ENCODE data around the gene ADAMTS7.
"Not testable (repeated sequence)": the region's sequence is repeated elsewhere in the genome, so short reads cannot be mapped to it uniquely, and the experiment has no call there.

ADAMTS7 gene

GRCh38 chr15:78828920-78829319 is 17.7 kb upstream of the ADAMTS7 start:
- no peak for DNase-seq

GRCh38 chr15:78822514-78822913 is 11.2 kb upstream of the ADAMTS7 start:
- DNase-seq, result no peak

GRCh38 chr15:78811825-78812183 is 540 bp upstream of the ADAMTS7 start:
- no peak for DNase-seq

DNA sequence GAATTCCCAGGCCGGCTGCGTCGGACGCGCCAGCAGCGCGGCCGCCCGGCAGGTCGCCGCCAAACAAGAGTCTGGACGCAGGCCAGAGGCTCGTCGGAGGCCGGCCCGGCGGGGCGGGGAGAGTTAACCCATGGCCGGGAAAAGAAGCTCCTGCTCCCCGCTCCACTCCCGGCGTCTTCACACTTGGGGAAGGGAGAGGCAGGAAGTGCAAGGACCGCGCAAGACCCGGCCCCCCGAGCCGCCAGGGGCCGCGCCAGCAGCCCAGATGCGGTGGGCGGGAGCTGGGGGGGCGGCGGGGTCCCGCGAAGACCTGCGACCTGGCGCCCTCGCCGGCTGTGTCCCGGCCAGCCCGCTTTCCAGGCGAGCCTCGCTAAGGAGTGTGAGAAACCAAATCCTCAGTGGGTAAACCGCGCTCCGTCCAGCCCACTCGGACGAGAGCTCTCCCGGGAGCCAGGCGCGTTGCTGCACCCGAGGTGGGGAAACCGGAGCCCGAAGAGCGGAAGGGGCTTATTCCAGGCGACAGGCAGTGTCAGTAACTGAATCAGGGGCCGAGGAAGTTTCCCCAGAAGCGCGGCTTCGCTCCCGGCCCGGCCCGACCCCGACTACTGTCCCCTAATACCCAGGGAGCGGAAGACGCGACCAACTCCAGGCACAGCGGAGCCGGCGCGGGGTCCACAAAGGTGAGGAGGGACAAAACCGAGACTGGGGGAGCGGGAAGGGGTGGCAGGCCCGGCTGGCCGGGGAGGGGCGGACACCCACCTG is 721 bp downstream of the ADAMTS7 start:
- DNase-seq, result no peak

- no peak for DNase-seq
Measured at GRCh38 chr15:78810003-78810361, 1.3 kb downstream of the ADAMTS7 start.

DNA sequence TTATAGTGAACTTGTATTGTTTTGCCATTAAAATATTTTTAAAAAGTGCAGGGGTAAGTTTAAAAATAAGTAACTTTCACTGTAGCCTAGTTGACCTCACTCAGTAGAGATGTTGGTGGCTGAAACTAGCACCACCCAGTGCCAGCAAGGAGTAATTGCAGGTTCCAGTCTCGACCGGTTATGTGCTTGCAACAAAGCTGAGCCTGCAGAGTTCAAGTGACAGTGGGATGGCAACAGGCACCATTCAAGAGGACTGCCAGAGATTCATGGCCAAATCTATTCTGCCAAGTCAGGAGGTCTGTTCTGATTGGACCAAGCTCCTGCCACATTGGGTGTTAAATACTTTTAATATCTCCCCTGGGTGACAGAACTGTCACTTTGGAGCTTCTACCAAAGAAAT is 2.7 kb downstream of the ADAMTS7 start:
- no peak for DNase-seq

DNA sequence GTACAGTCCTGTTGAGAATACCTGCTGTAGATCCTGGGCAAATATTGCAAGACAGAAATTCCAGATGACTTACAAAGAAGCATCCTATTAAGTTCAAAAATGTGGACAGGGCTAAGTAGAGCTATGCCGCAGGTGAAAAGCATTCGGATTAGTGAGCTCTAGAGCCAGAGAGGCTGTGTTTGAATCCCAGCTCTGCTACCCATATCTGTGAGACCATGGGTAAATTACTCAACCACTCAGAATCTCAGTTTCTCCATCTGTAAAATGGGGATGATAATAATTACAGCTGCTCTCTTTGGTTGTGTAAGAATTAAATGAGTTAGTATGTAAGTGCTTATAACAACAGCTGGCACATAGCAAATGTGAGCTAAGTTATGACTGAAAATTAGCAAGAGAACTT is 3.9 kb downstream of the ADAMTS7 start:
- DNase-seq, result no peak

DNA sequence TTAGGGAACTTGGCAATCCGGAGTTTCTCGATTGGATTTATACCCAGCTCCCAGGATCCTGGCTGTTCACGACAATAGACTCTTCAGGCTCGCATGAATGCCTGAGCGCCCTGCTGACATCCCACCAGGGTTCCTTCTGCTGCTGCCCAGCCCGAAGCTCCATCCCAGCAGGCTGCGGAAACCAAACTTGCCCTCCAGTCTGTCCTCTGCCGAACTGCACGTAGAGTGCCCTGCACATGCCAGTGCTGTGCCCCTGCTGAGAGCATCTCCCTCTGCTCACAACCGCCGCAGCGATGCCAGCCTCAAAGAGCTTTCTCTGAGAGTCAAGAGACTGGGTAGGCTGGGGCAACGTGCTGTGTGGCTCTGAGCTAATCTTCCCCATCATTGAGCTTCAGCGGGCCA is 6.9 kb downstream of the ADAMTS7 start:
- no peak for DNase-seq

DNA sequence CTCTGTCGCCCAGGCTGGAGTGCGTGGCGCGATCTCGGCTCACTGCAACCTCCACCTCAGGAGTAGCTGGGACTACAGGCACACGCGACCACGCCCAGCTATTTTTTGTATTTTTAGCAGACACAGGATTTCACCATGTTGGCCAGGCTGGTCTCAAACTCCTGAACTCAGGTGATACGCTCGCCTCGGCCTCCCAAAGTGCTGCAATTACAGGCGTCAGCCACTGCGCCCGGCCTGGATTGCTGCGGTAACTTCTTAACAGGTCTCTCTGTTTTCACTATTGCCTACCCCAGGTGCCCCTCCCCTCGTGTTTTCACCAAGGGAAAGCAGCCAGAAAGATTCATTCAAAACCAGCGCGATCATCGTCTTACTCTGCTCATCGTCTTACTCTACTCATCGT is 10.5 kb downstream of the ADAMTS7 start:
- no peak for DNase-seq

DNA sequence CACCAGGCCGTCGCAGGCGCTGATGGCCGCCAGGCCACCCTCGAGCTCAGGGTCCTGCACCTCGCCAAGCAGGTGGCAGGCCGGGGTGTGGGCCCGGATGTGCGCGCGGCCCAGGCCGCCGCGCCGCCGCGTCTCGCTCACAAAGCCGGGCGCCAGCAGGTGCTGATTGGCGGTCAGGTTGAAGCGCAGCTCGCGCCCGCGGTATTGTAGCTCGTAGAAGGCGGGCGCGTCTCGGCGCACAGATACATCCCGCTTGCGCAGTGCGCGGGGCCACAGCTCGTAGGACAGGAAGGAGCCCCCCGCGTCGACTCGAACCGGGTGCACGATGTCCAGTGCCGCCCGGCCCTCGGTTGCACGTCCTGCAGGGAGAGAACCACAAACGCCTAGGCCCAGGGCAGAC is 11.1 kb downstream of the ADAMTS7 start:
- DNase-seq, result no peak

GRCh38 chr15:78799102-78799501 is 12.2 kb downstream of the ADAMTS7 start:
- not testable (repeated sequence) for DNase-seq

- not testable (repeated sequence) for DNase-seq
Measured at GRCh38 chr15:78798355-78798754, 12.9 kb downstream of the ADAMTS7 start.

- DNase-seq, result no peak
Measured at GRCh38 chr15:78797951-78798350, 13.3 kb downstream of the ADAMTS7 start.

DNA sequence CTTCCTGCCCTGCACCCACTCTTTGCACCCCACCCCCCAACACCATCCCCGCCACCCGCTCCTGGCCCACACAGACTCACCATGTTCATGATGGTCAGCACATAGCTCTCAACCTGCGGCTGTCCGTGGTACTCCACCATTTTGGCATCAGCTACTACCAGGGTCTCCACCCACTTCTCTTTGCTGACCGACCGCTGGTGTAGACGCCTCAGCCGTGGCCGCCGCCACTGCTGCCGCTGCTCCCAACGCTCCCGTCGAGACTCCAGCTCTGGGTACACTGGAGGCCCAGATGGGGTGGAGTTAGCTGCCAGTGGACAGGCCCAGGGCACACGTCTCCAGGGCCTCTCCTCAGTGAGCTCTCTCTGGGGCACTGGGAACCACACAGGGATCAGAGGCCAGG is 14.8 kb downstream of the ADAMTS7 start:
- DNase-seq, result no peak

DNA sequence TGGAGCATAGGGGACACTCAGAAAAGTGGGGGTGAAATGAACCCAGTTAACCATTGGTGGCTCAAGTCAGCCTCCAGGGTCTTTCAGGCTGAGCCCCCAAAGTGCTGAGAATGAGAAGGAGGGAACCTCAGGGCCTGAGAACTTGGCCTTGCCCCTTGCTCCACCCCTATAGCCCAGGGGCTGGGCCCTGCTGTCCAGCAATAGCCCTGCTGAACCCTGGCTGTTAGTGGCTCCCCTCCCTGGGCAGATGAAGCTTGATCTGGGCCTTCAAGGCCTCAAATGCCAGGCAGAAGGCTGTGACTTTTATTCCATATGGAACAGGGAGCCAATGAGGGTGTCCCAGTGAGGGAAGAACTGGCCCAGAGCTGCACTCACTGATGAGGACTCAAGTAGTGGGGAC is 16.2 kb downstream of the ADAMTS7 start:
- DNase-seq, result no peak

DNA sequence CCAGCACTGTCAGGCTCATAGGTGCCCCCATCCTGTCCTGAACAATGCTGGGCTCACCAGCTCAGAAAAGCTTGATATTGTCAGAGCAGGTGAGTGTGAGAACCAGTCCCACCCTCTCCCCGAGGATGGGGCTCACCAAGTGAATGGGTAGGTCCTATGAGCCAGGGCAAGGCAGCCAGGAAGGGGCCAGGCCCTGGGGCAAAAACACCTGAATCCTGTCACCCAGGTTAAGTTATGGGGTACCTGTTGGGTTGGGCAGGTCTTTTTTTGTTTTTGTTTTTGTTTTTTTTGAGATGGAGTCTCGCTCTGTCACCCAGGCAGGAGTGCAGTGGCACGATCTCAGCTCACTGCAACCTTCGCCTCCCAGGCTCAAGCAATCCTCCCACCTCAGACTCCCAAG is 16.8 kb downstream of the ADAMTS7 start:
- DNase-seq, result not testable (repeated sequence)

DNA sequence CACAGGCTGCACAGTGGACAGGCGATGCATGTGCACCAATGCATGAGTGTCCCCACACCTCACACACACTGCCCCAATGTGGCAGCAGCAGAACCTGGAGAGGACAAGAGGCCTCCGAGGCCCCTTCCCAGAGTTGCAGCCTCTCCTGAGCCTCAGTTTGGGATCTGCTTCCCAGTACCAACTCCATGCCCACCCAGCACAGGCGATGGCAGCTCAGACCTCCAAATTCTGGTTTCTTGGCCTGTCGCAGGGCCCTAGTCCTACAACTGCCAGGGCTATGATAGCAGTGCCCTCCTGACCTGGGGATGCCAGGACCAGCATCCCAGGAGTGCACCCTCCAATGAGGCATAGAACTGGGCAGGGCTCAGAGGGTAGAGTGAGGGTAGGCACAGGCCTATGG is 19.9 kb downstream of the ADAMTS7 start:
- DNase-seq, result no peak

DNA sequence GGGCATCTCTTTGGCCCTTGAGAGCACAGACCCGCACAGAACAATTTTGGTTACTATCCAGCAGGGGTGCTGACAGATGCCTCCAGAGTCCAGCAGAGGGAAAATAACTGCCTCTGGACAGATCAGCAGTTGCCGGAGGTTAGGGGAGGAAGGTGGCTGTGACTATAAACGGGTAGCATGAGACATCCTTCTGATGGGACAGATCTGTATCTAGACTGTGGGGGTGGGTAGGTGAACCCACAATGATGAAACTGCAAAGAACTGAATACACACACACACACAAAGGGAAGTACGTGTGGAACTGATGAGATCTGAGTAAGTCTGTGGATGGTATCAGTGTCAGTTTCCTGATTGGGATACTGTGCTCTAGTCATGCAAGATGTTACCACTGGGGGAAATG is 21.2 kb downstream of the ADAMTS7 start:
- no peak for DNase-seq

DNA sequence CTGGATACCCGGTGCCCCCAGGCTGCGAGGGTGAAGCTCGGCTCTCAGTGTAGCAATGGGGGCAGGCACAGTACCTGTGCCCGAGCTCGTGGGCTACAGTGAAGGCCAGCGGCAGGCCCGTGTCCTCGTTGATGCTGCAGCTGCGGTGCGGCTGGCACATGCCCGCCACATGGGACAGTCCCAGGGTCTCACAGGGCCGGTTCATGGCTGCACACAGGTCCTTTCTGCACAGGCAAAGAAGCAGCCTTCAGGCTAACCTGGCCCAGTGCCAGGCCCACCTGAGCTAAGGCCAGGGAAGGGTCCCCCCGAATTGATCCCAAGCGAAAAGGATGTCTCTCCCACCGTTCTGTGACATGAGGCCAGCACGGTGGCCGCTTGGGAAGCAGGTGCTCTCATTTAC is 21.6 kb downstream of the ADAMTS7 start:
- no peak for DNase-seq

DNA sequence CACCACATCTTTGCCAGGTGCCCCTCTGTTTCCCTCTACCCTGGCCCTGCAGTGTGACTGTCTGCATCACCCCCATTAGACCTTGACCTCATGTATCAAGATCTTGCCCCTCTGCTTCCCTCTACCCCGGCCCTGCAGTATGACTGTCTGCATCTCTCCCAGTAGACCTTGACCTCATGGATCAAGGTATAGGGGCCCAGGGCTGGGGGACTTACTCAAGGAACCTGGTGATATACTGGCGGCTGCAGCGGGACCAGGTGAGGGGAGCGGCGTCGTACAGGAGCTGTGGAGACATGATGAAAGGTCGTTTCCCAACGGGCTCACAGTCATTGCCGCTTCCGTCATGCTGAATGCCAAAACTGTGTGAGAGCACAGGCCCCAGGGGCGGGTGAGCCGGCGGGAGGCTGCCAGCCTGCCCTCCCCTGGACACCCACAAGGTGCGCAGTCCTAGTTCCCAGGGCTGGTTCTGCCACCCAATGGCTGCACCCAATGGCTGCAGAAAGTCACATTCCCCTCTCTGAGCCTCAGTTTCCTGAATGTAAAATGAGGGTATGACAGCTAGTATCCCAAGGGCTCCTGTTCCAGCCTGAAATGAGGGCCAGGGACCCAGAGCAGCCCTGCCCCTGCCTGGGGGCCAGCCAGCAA is 23.1 kb downstream of the ADAMTS7 start:
- no peak for DNase-seq

DNA sequence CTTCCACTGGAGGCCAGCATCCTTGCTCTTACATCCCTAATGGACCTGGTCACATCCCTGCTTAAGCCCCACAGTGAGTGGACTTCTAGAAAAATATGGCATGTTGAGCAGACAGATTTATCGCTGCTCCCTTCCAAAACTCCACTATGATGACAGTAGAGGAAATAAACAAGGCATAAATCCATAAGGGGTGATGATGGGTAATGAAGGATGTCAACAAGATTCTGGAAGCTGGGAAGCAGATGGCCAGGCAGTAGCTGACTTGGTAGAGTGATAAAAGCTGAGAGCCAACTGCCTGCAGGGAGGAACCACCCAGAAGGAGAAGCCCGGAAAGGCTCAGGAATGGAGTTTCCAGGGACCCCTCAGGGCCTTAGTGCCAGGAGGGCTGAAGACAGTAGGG is 28.9 kb downstream of the ADAMTS7 start:
- not testable (repeated sequence) for DNase-seq

DNA sequence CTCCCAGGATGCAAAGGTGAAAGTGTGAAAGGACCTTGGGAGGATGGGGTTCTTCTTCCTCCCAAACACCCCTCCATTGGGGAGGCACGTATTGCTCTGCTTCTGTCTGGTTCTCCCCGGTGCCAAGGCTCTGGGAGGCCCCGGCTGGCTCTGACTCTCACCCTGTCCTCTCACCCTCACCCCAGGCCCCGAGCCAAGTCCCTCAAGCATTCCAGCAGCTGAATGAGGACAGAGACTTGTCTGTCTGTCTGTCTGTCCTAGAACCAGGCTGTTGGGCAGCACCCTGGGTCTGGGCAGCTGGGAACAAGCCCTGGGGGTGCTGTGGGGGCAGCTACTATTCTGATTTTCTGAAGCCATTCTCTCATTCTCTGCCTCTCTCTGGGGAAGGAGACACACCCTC is 29.9 kb downstream of the ADAMTS7 start:
- DNase-seq, result not testable (repeated sequence)

DNA sequence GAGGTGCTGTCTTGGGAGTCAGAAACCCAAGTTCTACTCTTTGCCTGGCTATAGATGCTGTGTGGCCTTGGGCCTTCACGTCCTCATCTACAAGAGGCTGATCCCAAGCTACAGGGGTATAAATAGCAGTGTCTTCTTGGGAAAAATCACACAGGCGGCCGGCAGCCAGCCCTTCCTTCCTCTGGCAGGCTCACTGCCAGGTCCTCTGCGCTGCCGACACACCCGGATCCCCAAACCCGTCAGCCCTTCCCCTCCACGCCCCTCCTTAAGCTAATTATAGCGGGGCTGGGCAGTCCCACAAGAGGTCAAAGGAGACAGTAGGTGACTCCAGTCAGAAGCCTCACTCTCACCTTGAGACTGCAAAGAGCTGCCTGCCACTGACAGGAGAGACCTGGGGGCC is 31.3 kb downstream of the ADAMTS7 start:
- DNase-seq, result not testable (repeated sequence)

- not testable (repeated sequence) for DNase-seq
Measured at GRCh38 chr15:78779176-78779785, 32.0 kb downstream of the ADAMTS7 start.

DNA sequence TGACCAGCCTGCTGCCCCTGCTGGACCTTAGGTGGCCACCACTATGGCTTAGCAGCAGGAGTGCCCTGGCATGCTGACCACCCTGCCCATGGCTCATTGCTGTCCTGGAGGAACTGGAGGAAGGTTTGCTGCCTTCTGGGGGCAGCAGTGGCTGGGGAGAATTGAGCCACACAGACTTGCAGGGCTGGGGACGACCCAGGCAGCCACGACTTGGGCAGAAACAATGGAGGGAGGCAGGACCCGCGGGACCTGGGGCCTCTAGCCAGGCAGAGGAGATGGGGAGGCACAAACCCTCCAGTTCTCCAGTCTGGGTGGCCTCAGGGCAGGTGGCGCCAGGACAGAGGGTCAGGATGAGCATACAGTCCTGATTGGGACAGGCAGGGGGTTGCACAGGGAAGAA is 32.8 kb downstream of the ADAMTS7 start:
- DNase-seq, result no peak

Data from NCI-H1048 (cell line).